Calu3 (cell line): Measurements from ENCODE around the gene SNX27. TPM values are rescaled to one million over a fixed set of nuclear protein-coding genes. Genes with fewer than 3 reads are reported as not detected.
"Not testable (repeated sequence)": the region's sequence is repeated elsewhere in the genome, so short reads cannot be mapped to it uniquely, and the experiment has no call there.

Experiments used
- BruUV-seq: library from RNA; stranded (reverse); fragments of 400-500 nt; replicated peaks from 2 replicates; lab custom pipeline; 2021; lab: Mats Ljungman, UMichigan
- CTCF ChIA-PET: fragments of 300-600 bp; sonication (Branson Sonifier 250); formaldehyde crosslinking; loops from one replicate; lab custom pipeline; 2022; ENCODE audit warnings: antibody characterized with exemption; lab: Charles Lee
- DNase-seq: peaks from one replicate; pipeline ENCODE4 v3.0.0; 2022
- H3K27ac Mint-ChIP-seq: one replicate; pipeline ENCODE4 v1.8.0; 2022; ENCODE audit warnings: mixed read lengths; ENCODE audit not compliant: unreplicated experiment
- H3K27me3 Mint-ChIP-seq: one replicate; pipeline ENCODE4 v1.8.0; 2022; ENCODE audit warnings: mixed read lengths; ENCODE audit not compliant: unreplicated experiment
- H3K36me3 Mint-ChIP-seq: one replicate; pipeline ENCODE4 v1.8.0; 2022; ENCODE audit warnings: mild to moderate bottlenecking, moderate library complexity, mixed read lengths; ENCODE audit not compliant: insufficient read depth, unreplicated experiment
- H3K4me1 Mint-ChIP-seq: one replicate; pipeline ENCODE4 v1.8.0; 2022; ENCODE audit warnings: mild to moderate bottlenecking, low read depth, mixed read lengths; ENCODE audit not compliant: unreplicated experiment
- H3K4me3 Mint-ChIP-seq: one replicate; pipeline ENCODE4 v1.8.0; 2022; ENCODE audit warnings: mild to moderate bottlenecking, low read depth, moderate library complexity, mixed read lengths; ENCODE audit not compliant: unreplicated experiment
- H3K9me3 Mint-ChIP-seq: one replicate; pipeline ENCODE4 v1.8.0; 2022; ENCODE audit warnings: low read depth, mixed read lengths; ENCODE audit not compliant: unreplicated experiment
- intact Hi-C: fragments of 100-400 bp; cut with micrococcal nuclease; formaldehyde crosslinking; loops from one replicate; pipeline ENCODE4 v1.10.0; 2022; ENCODE audit not compliant: unreplicated experiment
- total RNA-seq: library from RNA; stranded (reverse); gene quantifications from 2 replicates; pipeline ENCODE4 v1.2.3, GENCODE V29; 2022
- TF ChIP-seq, protein P1 (sequence below): fragments of 200-600 bp; IDR thresholded peaks from one replicate; pipeline ENCODE4 v1.8.0; 2022; ENCODE audit warnings: antibody characterized with exemption; ENCODE audit not compliant: unreplicated experiment

The SNX27 gene
- total RNA-seq, 1 experiment from 2014 or later = 57.1 TPM

GRCh38 chr1:151733126-151733525 is 121.3 kb downstream of the SNX27 start:
- no peak for DNase-seq
- intact Hi-C loops = no loop called here
- CTCF ChIA-PET = interaction anchor here (0.6 to 1.5 kb wide), 5 partner anchors 16 to 397 kb away, joined by 3 to 5 read pairs (median 3); no protein-coding TSS in a partner anchor
- Mint-ChIP-seq H3K4me1 (peaks cover 44% of the 10 kb centered on the region), H3K27ac (no peak overlapping the region), H3K27me3 (no peaks in the 10 kb centered on the region), H3K9me3 (peaks cover 8% of the 10 kb centered on the region), H3K4me3 (no peak overlapping the region), H3K36me3 (peaks cover 10% of the 10 kb centered on the region)
- BruUV-seq = no TSS peak
- TF ChIP-seq, protein P1, sequence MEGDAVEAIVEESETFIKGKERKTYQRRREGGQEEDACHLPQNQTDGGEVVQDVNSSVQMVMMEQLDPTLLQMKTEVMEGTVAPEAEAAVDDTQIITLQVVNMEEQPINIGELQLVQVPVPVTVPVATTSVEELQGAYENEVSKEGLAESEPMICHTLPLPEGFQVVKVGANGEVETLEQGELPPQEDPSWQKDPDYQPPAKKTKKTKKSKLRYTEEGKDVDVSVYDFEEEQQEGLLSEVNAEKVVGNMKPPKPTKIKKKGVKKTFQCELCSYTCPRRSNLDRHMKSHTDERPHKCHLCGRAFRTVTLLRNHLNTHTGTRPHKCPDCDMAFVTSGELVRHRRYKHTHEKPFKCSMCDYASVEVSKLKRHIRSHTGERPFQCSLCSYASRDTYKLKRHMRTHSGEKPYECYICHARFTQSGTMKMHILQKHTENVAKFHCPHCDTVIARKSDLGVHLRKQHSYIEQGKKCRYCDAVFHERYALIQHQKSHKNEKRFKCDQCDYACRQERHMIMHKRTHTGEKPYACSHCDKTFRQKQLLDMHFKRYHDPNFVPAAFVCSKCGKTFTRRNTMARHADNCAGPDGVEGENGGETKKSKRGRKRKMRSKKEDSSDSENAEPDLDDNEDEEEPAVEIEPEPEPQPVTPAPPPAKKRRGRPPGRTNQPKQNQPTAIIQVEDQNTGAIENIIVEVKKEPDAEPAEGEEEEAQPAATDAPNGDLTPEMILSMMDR = no peak

GRCh38 chr1:151733995-151734394 is 122.1 kb downstream of the SNX27 start:
- not testable (repeated sequence) for DNase-seq, H3K27ac Mint-ChIP-seq, H3K27me3 Mint-ChIP-seq, H3K36me3 Mint-ChIP-seq, H3K9me3 Mint-ChIP-seq, BruUV-seq, H3K4me3 Mint-ChIP-seq
- peaks cover 38% of the 10 kb centered on the region for H3K4me1 Mint-ChIP-seq
- CTCF ChIA-PET = interaction anchor here (0.9 to 1.5 kb wide), 5 partner anchors 17 to 103 kb away, joined by 3 to 17 read pairs (median 5); partner anchors contain the start of gene MRPL9
- intact Hi-C loops = loop anchor here (2.0 kb wide), 1 partner anchor 139 kb away; no protein-coding TSS in a partner anchor

DNA sequence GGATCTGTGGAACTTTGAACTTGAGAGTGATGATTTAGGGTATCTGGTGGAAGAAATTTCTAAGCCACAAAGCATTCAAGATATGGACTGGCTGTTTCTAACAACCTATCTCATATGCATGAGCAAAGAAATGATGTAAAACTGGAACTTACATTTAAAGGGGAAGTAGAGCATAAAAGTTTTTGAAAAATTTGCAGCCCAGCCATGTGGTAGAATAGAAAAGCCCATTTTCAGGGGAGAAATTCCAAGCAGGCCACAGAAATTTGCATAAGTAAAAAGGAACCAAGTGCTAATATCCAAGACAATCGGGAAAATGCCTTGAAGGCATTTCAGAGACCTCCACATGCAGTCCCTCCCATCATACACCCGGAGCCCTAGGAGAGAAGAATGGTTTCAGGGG is 125.2 kb downstream of the SNX27 start:
- no peak overlapping the region for H3K27ac Mint-ChIP-seq
- peaks cover 30% of the 10 kb centered on the region for H3K4me1 Mint-ChIP-seq
- no peak overlapping the region for H3K4me3 Mint-ChIP-seq
- H3K27me3 Mint-ChIP-seq = no peaks in the 10 kb centered on the region
- no TSS peak for BruUV-seq
- CTCF ChIA-PET = no interaction called here
- TF ChIP-seq, protein P1 = no peak
- no peak for DNase-seq
- intact Hi-C loops = loop anchor here (5.0 kb wide), 2 partner anchors 195 to 295 kb away; partner anchors contain the start of gene TUFT1
- peaks cover 3% of the 10 kb centered on the region for H3K36me3 Mint-ChIP-seq
- peaks cover 6% of the 10 kb centered on the region for H3K9me3 Mint-ChIP-seq

DNA sequence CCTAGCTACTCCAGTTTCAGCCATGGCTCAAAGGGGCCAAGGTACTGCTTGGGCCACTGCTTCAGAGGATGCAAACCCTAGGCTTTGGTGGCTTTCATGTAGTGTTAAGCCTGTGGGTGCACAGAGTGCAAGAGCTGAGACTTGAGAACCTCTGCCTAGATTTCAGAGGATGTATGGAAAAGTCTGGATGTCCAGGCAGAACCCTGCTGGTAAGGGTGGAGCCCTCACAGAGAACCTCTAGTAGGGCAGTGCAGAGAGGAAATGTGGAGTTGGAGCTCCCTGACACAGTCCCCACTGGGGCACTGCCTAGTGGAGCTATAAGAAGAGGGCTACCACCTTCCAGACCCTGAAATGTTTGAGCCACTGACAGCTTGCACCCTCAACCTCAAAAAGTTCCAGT is 125.6 kb downstream of the SNX27 start:
- Mint-ChIP-seq H3K27me3 (no peaks in the 10 kb centered on the region), H3K36me3 (peaks cover 2% of the 10 kb centered on the region), H3K4me3 (no peak overlapping the region), H3K27ac (no peak overlapping the region), H3K9me3 (peaks cover 6% of the 10 kb centered on the region), H3K4me1 (peaks cover 25% of the 10 kb centered on the region)
- intact Hi-C loops = loop anchor here (5.0 kb wide), 2 partner anchors 195 to 295 kb away; partner anchors contain the start of gene TUFT1
- DNase-seq = no peak
- TF ChIP-seq, protein P1 = no peak
- no TSS peak for BruUV-seq
- CTCF ChIA-PET = no interaction called here
